Measurements from ENCODE around the gene TRPM3.
A peak's percentile ranks its signal among the peaks of the same experiment; 100 is the strongest.

Gene TRPM3

DNA sequence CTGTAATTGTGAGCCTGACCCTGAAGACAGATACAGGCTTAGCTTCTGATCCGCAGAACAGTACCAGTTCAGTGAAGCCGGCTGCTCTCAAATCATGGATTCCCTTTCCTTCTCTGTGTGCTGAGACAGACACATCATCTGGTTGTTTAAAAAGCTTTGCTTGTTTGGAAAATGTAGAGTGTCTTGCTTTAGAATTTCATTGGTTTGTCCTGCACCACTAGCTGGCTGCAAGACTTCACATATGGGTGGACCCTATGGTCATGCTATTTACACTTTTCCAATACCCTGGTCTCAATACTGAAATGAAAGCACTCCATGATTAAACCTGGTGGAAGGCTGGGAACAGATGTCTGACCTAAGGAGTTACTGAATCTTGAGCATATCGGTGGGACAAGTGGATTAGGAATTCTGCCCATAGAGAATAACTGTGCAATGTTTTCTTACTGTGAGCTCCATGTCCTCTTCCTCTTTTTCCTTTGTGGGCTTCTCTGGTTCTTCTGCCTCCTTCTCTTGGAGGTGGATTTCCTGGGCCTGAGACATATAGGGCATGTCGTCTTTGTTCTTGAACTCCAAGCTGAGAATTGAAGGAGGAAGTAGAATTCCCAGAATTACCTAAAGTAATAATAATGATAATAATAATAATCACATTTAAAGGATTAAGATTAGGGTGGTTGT lies 505.8 kb downstream of the TRPM3 start:
- TF ChIP-seq, protein P1, sequence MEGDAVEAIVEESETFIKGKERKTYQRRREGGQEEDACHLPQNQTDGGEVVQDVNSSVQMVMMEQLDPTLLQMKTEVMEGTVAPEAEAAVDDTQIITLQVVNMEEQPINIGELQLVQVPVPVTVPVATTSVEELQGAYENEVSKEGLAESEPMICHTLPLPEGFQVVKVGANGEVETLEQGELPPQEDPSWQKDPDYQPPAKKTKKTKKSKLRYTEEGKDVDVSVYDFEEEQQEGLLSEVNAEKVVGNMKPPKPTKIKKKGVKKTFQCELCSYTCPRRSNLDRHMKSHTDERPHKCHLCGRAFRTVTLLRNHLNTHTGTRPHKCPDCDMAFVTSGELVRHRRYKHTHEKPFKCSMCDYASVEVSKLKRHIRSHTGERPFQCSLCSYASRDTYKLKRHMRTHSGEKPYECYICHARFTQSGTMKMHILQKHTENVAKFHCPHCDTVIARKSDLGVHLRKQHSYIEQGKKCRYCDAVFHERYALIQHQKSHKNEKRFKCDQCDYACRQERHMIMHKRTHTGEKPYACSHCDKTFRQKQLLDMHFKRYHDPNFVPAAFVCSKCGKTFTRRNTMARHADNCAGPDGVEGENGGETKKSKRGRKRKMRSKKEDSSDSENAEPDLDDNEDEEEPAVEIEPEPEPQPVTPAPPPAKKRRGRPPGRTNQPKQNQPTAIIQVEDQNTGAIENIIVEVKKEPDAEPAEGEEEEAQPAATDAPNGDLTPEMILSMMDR (IDR thresholded peaks at IDR 0.05; ENCODE audit: low read length, missing control alignments) = no peak
- no peak for DNase-seq (ENCODE audit: low read depth)
- no peak overlapping the region for H3K4me3 ChIP-seq (replicated peaks; ENCODE audit: low read depth, low read length)

DNA sequence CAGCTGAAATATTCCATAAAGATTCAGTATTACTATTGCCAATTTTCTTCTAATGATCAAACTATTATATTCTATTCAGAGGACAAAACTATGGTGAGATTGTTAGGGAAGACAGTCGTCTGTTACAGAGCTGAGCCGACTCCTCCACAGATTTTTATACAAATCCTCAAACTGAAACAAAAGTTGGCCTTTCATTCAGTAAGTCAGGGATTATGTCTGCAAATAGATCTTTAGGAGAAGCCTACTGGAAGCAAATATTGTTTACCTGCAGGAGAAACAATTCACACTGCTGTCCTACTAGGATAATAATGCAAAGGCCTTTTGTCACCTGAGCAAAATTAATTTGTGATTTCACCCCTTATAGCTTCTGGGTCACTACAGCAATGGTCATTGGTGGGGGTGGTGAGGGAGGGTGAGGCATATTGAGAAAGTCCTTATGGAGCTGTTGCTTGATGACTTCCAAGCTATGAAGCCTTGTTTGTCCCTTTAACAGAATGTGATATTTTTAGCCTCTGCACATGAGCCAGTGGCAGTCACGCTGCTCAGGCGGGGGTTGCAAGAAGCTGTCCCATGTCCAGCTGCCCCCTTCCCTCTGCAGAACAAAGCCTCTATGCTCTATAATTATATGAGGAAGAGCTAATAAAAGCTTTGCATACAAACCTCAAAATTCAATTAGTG lies 506.5 kb downstream of the TRPM3 start:
- TF ChIP-seq, protein P1 (IDR thresholded peaks at IDR 0.05; ENCODE audit: low read length, missing control alignments) = no peak
- no peak overlapping the region for H3K4me3 ChIP-seq (replicated peaks; ENCODE audit: low read depth, low read length)
- DNase-seq (ENCODE audit: low read depth) = no peak

DNA sequence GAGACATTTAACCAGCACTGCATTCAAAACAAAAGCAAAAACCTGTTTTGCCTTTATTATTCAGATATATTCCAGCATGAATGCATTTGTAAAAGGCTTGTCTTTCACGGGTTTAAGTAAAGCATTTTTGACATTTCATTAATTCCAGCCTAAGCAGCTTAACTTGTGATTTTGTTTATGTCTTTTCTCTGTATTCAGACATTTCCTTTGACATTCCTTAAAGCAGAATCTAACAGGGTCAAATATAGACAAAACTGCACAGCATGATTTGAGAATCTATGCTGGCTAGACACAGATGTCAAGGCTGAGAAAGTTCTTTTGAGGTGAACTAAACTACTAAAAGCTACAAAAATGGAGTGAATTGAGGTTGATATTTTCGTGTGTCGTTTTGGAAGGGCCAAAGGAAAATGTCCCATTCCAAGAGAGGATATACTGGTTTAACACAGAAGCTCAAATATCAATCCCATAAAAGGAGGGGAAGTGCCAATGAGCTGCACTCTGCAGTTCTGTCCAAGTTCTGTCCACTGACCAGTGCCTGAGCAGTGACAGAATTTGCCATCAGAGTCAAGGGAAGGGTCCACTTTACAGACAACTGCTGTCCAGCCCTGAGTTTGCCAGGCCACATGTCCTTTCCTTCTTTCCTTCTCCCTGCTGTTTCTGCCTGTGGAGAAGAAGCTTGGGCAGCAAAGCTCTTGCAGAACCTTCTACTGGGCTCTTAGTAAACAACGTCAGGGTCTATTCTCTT lies 508.2 kb downstream of the TRPM3 start:
- TF ChIP-seq, protein P1 (IDR thresholded peaks at IDR 0.05; ENCODE audit: low read length, missing control alignments) = no peak
- DNase-seq (ENCODE audit: low read depth) = no peak
- no peak overlapping the region for H3K4me3 ChIP-seq (replicated peaks; ENCODE audit: low read depth, low read length)

DNA sequence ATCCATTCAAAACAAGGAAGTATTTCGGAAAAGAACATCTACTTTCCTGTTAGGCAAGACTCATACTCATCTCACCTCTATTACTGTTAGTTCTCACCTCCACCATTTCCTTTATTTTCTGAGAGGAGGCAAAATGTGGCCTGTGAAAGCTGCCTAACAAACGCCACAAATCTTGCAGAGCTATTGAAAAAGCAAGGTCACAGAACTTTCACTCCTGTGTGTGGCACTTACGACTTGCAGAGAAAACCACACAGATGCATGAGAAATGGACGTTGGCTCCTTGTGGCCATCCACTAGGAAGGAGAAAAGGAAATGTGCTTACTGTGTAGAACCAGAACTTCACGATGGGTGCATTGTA lies 511.2 kb downstream of the TRPM3 start:
- no peak for DNase-seq (ENCODE audit: low read depth)
- TF ChIP-seq, protein P1 (IDR thresholded peaks at IDR 0.05; ENCODE audit: low read length, missing control alignments) = no peak
- no peak overlapping the region for H3K4me3 ChIP-seq (replicated peaks; ENCODE audit: low read depth, low read length)

DNA sequence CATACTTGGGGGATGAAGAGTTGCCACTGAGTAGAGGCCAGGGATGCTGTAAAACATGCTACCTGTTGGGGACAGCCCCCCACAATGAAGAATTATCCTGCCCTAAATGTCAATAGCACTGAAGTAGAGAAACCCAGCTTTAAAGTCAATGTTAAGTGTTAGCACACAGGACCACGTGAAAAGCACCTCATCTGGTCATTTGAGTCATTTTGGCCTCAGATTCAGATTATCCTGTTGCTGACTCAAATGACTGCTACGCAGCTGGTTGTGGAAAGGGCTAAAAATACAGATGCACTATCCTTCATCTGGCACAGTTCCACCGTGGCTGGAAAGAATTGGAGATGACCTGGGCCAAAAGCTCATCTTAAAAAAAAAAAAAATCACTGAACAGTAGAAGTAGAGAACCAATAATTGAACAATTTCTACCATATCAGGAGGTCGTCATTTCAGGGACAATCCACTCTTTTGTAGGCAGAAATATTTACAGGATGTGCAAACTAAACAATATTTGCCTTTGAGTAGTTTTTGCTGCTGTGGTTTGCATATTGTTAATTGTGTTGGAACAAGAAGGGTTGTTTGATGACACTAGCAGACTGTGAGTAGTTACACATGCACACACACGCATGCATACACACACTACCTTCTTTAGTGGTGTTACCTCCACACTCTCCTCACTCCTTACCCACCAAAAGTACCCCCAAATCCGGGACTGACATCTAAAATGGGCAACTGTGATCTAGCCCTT lies 511.7 kb downstream of the TRPM3 start:
- no peak overlapping the region for H3K4me3 ChIP-seq (replicated peaks; ENCODE audit: low read depth, low read length)
- TF ChIP-seq, protein P1 (IDR thresholded peaks at IDR 0.05; ENCODE audit: low read length, missing control alignments) = no peak
- peak; percentile 94 for DNase-seq (ENCODE audit: low read depth)

DNA sequence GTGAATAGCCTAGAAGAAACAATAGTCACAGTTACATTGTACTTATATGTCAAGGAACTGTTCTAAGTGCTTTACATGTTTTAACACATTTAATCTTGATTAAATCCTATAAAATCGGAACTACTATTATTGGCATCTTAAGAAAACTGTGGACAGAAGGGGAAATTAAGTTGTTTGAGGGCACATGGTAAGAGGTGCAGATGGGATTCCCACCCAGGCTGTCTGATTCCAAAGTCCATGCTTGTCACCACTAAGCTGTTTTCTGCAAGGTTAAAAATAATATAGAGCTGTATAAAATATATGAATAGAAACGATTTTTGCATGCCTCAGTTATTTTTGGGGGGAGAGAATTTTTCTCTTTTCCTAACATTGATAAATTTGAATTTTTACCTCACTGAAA lies 512.4 kb downstream of the TRPM3 start:
- DNase-seq (ENCODE audit: low read depth) = no peak

More for the DNA sequence above, 512.4 kb downstream of the TRPM3 start:
- TF ChIP-seq, protein P1 (IDR thresholded peaks at IDR 0.05; ENCODE audit: low read length, missing control alignments) = no peak
- H3K4me3 ChIP-seq (replicated peaks; ENCODE audit: low read depth, low read length) = no peak overlapping the region
